Fibroblast of skin of right biceps (primary cell): ENCODE results near the gene CADM2.
A peak's percentile ranks its signal among the peaks of the same experiment; 100 is the strongest.
"Not testable (repeated sequence)": the region's sequence is repeated elsewhere in the genome, so short reads cannot be mapped to it uniquely, and the experiment has no call there.

Experiments
- DNase-seq: peaks from one replicate; pipeline ENCODE4 v3.0.0-alpha.2; 2013

The CADM2 gene

DNA sequence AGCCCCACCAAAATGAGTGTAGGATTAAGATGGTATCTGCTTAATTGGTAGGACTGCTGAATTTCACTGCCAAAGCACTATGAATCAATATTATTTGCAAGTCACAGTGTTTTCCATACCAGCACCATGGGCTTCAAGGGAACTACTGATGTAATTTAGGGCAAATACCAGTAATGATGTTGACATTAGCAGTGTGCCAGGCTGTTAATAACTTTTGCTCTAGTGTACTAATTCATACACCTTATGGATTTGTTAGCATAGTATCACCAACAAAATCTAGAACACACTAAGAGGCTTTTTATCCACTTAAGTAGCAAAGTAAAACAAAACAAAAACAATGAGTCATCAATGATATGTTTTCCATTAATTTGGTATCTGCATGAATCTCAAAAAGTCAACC lies 888.2 kb downstream of the CADM2 start:
- no peak for DNase-seq

- DNase-seq: no peak
These were observed 892.3 kb downstream of the CADM2 start for GRCh38 chr3:85851071-85851470.

- no peak for DNase-seq
These were observed 895.0 kb downstream of the CADM2 start for GRCh38 chr3:85853805-85854204.

DNA sequence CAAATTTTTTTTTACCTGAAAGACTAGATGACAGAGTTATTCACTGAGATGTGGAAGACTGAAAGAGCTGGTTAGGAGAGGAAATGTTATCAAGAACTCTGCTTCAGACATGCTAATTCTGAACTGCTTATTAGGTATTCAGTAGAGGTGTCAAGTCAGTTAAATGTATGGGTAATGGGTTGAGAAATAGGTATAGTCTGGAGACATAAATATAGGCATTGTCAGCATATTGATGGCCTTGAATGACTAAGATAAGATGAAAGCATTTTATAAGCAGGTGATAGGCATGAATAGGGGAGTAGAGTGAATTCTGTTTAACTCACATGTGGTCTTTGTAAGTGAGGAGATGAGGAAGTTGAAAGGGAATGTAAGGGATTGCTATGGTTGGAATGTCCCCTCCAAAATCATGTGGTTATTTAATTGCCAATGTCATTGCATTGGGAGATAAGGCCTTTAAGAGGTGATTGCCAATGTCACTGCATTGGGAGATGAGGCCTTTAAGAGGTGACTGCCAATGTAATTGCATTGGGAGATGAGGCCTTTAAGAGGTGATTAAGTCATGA lies 904.2 kb downstream of the CADM2 start:
- DNase-seq: no peak

- DNase-seq: no peak
These were observed 906.1 kb downstream of the CADM2 start for GRCh38 chr3:85864896-85865295.

- no peak for DNase-seq
These were observed 908.3 kb downstream of the CADM2 start for GRCh38 chr3:85867072-85867471.

GRCh38 chr3:85875589-85875988 lies 916.8 kb downstream of the CADM2 start:
- no peak for DNase-seq

DNA sequence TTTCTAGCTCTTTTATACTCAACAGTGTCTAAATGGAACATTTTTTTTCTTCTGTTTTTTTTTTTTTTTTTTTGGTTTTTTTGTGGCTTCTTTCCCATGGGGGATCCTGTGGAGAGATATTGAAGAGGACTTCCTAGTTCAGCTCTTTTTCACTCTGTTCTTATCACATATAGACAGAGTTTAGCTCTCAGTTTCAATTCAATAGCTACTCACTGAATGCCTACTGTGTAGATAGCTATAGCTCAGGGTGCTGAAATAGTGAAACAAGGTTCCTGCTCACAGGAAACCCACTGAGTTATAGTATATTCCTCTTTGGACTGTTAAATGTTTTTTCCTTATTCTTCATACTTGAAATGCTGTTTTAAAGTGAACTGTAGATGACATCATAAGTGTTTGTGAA lies 918.8 kb downstream of the CADM2 start:
- no peak for DNase-seq

GRCh38 chr3:85881833-85882393 lies 923.1 kb downstream of the CADM2 start:
- no peak for DNase-seq

- no peak for DNase-seq
These were observed 931.3 kb downstream of the CADM2 start for GRCh38 chr3:85890043-85890555.

DNA sequence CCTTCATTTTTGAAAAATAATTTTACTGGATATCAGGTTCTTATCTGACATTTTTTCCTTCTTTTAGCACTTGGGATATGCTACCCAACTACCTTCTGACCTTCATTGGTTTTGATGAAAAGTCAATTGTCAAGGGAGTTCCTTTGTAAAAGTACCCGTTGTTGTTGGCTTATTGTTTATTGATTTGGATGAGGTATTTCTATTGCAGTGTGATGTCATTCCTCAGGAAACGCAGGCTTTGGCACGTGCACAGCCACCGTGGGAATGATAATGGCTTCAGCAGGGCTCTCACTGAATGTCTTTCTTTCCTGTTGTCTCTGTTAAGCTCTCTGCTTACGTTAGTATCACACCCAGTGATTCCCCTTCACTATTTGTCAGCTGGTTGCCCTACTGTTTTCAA lies 944.6 kb downstream of the CADM2 start:
- no peak for DNase-seq

GRCh38 chr3:85912980-85913379 lies 954.2 kb downstream of the CADM2 start:
- DNase-seq: peak; percentile 56

DNA sequence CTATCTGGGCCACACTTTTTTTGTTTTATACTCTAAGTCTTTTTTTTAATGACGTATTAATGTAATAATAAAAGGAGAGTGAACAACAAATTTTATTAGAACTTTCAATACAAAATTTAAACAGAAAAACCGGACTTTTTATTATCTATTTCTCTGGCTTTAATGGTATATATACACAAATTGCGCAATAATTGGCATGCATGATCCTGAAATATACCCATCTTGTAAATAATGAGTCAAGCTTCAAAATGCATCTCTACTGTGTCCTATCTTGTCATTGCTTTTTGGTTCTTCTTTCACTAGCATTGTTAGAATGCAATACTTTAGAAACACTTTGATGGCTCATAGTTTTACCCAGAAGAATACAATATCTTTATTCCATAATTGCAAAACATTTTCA lies 963.6 kb downstream of the CADM2 start:
- DNase-seq: no peak

DNA sequence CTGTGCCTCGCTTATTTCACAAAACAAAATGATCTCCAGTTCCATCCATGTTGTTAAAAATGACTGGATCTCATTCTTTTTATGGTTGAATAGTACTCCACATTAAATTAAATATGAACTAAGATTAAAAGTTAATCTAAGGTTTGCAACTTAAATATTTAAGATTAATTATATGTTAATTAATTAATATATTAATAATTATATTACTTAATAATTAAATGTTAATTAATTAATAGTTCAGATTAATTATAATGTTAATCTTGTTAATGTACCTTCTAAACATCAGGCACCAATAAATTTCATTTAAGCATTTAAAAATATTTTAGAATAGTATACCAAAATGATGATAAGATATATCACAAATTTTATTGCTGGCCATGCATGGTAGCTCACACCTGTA lies 971.9 kb downstream of the CADM2 start:
- DNase-seq: no peak

- DNase-seq: no peak
These were observed 974.5 kb downstream of the CADM2 start for GRCh38 chr3:85933326-85933725.

DNA sequence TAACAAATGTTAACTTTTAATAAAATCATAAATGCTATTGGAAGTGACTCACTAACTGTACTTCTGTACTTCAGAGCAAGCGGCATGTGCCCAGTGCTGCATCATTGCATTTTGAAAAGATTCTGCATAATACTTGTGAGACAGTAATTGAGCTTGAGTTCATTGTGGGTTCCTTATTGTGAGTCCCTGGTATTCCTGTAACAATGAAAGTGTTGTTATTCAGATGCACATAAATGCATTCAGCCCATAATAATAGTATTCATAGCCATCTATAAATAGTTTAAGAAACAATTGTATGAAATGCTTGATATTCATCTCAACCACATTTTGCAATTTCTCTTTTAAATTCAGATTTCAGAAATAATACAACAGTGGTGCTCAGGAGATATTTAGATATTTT lies 976.4 kb downstream of the CADM2 start:
- DNase-seq: no peak

DNA sequence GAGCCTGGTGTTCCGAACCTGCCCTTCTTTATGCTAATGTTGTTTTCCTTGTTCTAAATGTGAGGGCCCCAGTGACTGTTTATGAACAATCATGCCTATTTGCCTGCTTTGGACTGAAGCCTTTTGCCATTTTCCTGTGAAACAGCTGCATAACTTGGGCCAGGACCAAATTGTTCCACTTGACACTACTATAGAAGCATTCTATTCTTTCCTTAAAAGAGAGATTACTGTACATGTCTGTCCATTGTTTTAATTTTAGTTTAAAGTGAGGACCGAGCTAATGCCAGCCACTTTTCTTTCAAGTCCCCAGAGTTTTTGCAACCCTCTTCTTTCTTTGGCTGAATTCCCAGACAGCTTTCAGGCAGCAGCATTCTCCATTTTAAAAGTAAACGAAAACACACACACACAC lies 980.3 kb downstream of the CADM2 start:
- DNase-seq: peak; percentile 8

GRCh38 chr3:85950435-85950834 lies 991.6 kb downstream of the CADM2 start:
- DNase-seq: no peak

DNA sequence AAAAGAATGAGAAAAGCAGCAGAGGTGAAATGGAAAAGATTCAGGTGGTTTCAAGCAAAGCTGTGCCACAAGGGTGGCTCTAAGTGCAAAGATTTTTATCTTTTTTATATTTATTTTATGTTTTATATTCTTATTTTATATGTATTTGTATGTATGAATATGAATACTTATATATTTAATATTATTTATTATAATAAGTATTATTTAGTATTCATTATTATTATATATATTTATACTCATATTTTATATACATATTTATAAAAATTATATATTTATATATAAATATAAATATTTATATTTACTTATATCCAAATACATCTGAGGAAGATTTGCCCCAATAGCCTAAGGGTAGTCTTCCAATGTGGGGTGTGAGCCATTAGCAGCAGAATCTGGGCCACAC lies 1002.0 kb downstream of the CADM2 start:
- no peak for DNase-seq

DNA sequence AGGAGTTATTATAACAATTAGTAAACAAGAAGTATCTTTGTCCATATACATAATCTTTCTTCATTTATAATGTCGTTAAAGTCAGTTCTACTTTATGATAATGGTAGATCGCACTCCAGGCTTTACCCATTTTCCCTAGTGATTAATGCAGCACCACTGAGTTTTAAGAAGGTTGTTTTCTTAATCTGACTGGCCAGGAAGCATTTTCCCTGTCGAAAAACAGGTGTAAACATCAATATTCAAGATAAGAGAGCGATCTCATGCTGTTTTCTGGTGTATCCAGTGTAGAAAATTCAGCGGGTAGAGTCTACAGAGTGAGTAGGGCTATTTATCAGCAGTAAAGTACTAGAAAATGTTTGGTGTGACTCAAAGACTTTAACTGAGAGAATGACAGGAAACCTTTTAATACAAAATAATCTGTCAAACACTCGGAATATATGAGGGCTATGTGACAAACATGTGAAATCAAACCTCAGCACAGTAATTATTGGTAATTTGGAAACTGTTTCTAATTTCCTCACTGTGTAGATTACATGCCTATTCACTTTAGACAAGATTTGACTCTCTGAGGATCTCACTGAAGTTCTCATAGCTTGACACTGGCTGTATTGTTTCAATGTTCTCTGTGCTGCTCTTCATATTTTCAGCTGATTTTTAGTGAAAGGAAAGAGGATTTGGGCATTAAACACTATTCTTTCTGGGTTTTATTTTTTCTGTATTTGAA lies 1019.0 kb downstream of the CADM2 start:
- DNase-seq: no peak

GRCh38 chr3:85979034-85979433 lies 1020.2 kb downstream of the CADM2 start:
- DNase-seq: no peak

GRCh38 chr3:85989581-85989980 lies 1030.8 kb downstream of the CADM2 start:
- DNase-seq: not testable (repeated sequence)

DNA sequence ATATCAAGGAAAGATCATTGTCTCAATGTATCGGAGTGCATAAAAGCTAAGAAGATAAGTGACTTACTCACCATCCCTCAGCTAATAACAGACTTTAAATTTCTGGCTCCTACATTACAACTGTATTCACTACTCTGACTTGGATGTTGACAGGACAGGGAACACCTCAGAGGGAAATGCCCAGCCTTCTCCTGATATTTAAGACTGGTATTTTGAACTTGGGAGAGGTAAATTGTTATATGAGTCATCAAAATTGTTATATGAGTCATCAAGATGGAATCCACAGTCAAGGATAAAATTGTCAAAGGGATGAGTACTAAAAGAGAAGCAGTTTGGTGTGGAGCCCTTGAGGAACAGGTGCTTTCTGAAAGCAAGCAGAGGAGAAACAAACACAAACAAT lies 1070.8 kb downstream of the CADM2 start:
- peak; percentile 1 for DNase-seq

DNA sequence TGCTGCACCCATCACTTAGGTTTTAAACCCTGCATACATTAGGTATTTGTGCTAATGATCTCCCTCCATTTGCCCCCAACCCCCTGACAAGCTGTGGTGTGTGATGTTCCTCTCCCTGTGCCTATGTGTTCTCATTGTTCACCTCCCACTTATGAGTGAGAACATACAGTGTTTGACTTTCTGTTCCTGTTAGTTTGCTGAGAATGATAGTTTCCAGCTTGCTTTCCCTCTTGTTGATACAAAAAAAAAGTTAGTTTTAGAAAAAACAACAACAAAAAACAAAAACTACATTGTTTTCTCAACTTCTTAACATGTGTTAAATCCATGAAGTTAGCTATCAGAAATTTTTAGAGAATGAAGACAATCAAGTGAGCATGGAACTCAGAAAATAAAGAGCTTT lies 1079.1 kb downstream of the CADM2 start:
- no peak for DNase-seq
